ENCODE measurements around the gene CLNK. TPM values are rescaled to one million over a fixed set of nuclear protein-coding genes. Genes with fewer than 3 reads are reported as not detected.

Gene CLNK
- total and polyA plus RNA-seq, 2 donors from 2014 or later: 2.8 to 4.8 TPM

- Histone ChIP-seq H3K9ac (ENCODE audit: low read length in 3 of 3) (no peak overlapping the region), H3K27me3 (ENCODE audit: control insufficient read depth, insufficient read depth, low read length) (no peaks in the 10 kb centered on the region), H3K4me3 (ENCODE audit: low read length in 3 of 3) (no peak overlapping the region), H3K9me3 (ENCODE audit: control insufficient read depth in 2 of 3, insufficient read depth in 1 of 3, low read length in 3 of 3) (no peaks in the 10 kb centered on the region), H3K27ac (ENCODE audit: low read depth in 2 of 2, low read length in 2 of 2) (no peak overlapping the region), H3K36me3 (ENCODE audit: control insufficient read depth in 2 of 3, insufficient read depth in 3 of 3, low read length in 3 of 3) (peaks cover 0 to 9% (median 0%) of the 10 kb centered on the region in 3 donors), H3K4me1 (ENCODE audit: control insufficient read depth in 2 of 3, insufficient read depth in 2 of 3, low read depth in 1 of 3, low read length in 3 of 3) (peaks cover 0 to 5% (median 5%) of the 10 kb centered on the region in 3 donors)
- intact Hi-C loops (cut with DNase I): no loop called here
- FAIRE-seq (no peak), DNase-seq (no peak)
- no peak for TF ChIP-seq CTCF (IDR thresholded peaks at IDR 0.05; ENCODE audit: borderline replicate concordance, extremely low read depth, insufficient read depth)
Measured at GRCh38 chr4:10455133-10455532, 229.4 kb downstream of the CLNK start.

DNA sequence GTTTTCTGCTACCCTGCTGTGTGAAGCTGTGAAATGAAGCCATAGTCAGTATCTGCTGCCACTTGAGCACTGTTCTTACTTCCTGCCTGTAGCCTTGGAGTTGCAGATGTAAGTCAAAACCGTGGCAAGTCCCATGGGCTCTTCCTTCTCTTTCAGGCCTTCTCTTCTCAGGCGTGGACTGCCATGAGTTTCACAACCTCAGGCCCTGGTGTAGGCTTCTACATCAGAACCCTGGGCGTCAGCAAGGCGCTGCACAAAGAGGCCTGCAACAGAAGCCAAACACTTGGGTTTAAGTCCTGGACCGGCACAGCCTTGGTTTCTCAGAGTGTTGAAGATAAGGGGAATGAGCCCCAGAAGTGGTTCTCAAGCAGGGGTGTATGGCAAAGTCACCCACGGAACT is 229.8 kb downstream of the CLNK start:
- Histone ChIP-seq H3K4me1 (ENCODE audit: control insufficient read depth in 2 of 3, insufficient read depth in 2 of 3, low read depth in 1 of 3, low read length in 3 of 3) (peaks cover 0 to 5% (median 5%) of the 10 kb centered on the region in 3 donors), H3K27me3 (ENCODE audit: control insufficient read depth, insufficient read depth, low read length) (no peaks in the 10 kb centered on the region), H3K27ac (ENCODE audit: low read depth in 2 of 2, low read length in 2 of 2) (no peak overlapping the region), H3K36me3 (ENCODE audit: control insufficient read depth in 2 of 3, insufficient read depth in 3 of 3, low read length in 3 of 3) (peaks cover 0 to 9% (median 0%) of the 10 kb centered on the region in 3 donors), H3K4me3 (ENCODE audit: low read length in 3 of 3) (no peak overlapping the region), H3K9me3 (ENCODE audit: control insufficient read depth in 2 of 3, insufficient read depth in 1 of 3, low read length in 3 of 3) (no peaks in the 10 kb centered on the region), H3K9ac (ENCODE audit: low read length in 3 of 3) (no peak overlapping the region)
- intact Hi-C loops (cut with DNase I): no loop called here
- no peak for TF ChIP-seq CTCF (IDR thresholded peaks at IDR 0.05; ENCODE audit: borderline replicate concordance, extremely low read depth, insufficient read depth)
- no peak for DNase-seq
- no peak for FAIRE-seq

DNA sequence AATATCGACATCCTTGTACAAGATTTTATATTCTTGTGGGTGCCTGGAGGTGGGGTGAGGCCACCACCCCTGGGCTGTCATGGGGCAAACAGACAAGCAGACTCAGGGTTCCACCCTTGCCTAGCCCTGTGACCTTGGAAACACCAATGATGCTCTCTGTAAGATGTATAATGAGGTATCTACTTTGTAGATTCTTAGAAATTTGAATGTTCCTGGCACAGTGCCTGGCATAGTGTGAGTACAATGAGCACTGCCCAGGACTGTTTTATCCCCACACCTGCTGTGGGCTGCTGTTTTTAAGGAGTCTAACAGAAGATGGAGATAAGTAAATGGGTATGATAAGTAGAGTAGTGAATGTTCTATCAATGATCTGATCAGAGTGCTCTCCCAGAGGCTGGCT is 230.4 kb downstream of the CLNK start:
- intact Hi-C loops (cut with DNase I): no loop called here
- H3K4me3 ChIP-seq (ENCODE audit: low read length in 3 of 3): no peak overlapping the region
- no peaks in the 10 kb centered on the region for H3K9me3 ChIP-seq (ENCODE audit: control insufficient read depth in 2 of 3, insufficient read depth in 1 of 3, low read length in 3 of 3)
- no peak for TF ChIP-seq CTCF (IDR thresholded peaks at IDR 0.05; ENCODE audit: borderline replicate concordance, extremely low read depth, insufficient read depth)
- H3K4me1 ChIP-seq (ENCODE audit: control insufficient read depth in 2 of 3, insufficient read depth in 2 of 3, low read depth in 1 of 3, low read length in 3 of 3): peaks cover 0 to 5% (median 5%) of the 10 kb centered on the region in 3 donors
- H3K9ac ChIP-seq (ENCODE audit: low read length in 3 of 3): no peak overlapping the region
- FAIRE-seq: no peak
- H3K27ac ChIP-seq (ENCODE audit: low read depth in 2 of 2, low read length in 2 of 2): no peak overlapping the region
- H3K36me3 ChIP-seq (ENCODE audit: control insufficient read depth in 2 of 3, insufficient read depth in 3 of 3, low read length in 3 of 3): peaks cover 0 to 9% (median 0%) of the 10 kb centered on the region in 3 donors
- no peak for DNase-seq
- no peaks in the 10 kb centered on the region for H3K27me3 ChIP-seq (ENCODE audit: control insufficient read depth, insufficient read depth, low read length)

- H3K9me3 ChIP-seq (ENCODE audit: control insufficient read depth in 2 of 3, insufficient read depth in 1 of 3, low read length in 3 of 3): peaks cover 2 to 10% (median 2%) of the 10 kb centered on the region in 3 donors
Measured at GRCh38 chr4:10448991-10449390, 235.6 kb downstream of the CLNK start.

More at GRCh38 chr4:10448991-10449390, 235.6 kb downstream of the CLNK start:
- intact Hi-C loops (cut with DNase I): no loop called here
- no peaks in the 10 kb centered on the region for H3K27me3 ChIP-seq (ENCODE audit: control insufficient read depth, insufficient read depth, low read length)
- no peak for TF ChIP-seq CTCF (IDR thresholded peaks at IDR 0.05; ENCODE audit: borderline replicate concordance, extremely low read depth, insufficient read depth)
- H3K4me3 ChIP-seq (ENCODE audit: low read length in 3 of 3): no peak overlapping the region
- no peak overlapping the region for H3K27ac ChIP-seq (ENCODE audit: low read depth in 2 of 2, low read length in 2 of 2)
- FAIRE-seq (no peak), DNase-seq (no peak)
- H3K36me3 ChIP-seq (ENCODE audit: control insufficient read depth in 2 of 3, insufficient read depth in 3 of 3, low read length in 3 of 3): peaks cover 5 to 26% (median 10%) of the 10 kb centered on the region in 3 donors
- H3K9ac ChIP-seq (ENCODE audit: low read length in 3 of 3): no peak overlapping the region
- H3K4me1 ChIP-seq (ENCODE audit: control insufficient read depth in 2 of 3, insufficient read depth in 2 of 3, low read depth in 1 of 3, low read length in 3 of 3): no peaks in the 10 kb centered on the region
